Measurements from ENCODE around the gene APOO. TPM values are rescaled to one million over a fixed set of nuclear protein-coding genes. Genes with fewer than 3 reads are reported as not detected.

APOO gene
- total RNA-seq, 1 experiment from 2014 or later = 34.5 TPM

GRCh38 chrX:23902419-23902818 is 5.3 kb downstream of the APOO start:
- no peak overlapping the region for H3K4me3 ChIP-seq (replicated peaks in 1 of 2; ENCODE audit: low read depth in 1 of 2, low read length in 2 of 2)
- H3K36me3 ChIP-seq (ENCODE audit: control insufficient read depth in 1 of 2, insufficient read depth in 2 of 2, low read length in 2 of 2) = no peaks in the 10 kb centered on the region
- ChIA-PET RAD21 (ENCODE audit: low non-redundant PET in 1 of 2, low total read pairs in 2 of 2, uncharacterized antibody in 2 of 2, unreplicated experiment in 2 of 2) (interaction anchor here (1.3 to 2.3 kb wide), 6 partner anchors 95 to 206 kb away, joined by 4 to 10 read pairs (median 6); partner anchors contain the start of genes ACOT9 (in 1 of the 2) and SAT1 (in 1 of the 2)), POLR2A (interaction anchor here (0.6 to 3.0 kb wide), 8 partner anchors 95 to 258 kb away, joined by 3 to 75 read pairs (median 4); partner anchors contain the start of genes PRDX4 and SAT1), CTCF (interaction anchor here (0.9 to 3.9 kb wide), 16 partner anchors 10 to 1917 kb away, joined by 3 to 36 read pairs (median 5); partner anchors contain the start of genes ACOT9 and SAT1)
- peaks cover 43 to 59% of the 10 kb centered on the region in 2 experiments for H3K4me1 ChIP-seq (ENCODE audit: control insufficient read depth in 1 of 2, insufficient read depth in 2 of 2, low read length in 2 of 2)
- intact Hi-C loops (cut with micrococcal nuclease) = loop anchor here (1.0 kb wide), 3 partner anchors 120 to 208 kb away; no protein-coding TSS in a partner anchor
- no TSS peak for BruUV-seq (replicated peaks)
- peak in 2 of 3 experiments; percentile 27 to 54; a peak in 3 of 6 replicates for TF ChIP-seq CTCF (IDR thresholded peaks at IDR 0.05 in 2 of 3, conservative IDR thresholded peaks at IDR 0.05 in 1 of 3; ENCODE audit: borderline replicate concordance in 1 of 3, insufficient read depth in 1 of 3, low read depth in 2 of 3, low read length in 2 of 3)
- no peak for TF ChIP-seq ZBTB33 (IDR thresholded peaks at IDR 0.05; ENCODE audit: extremely low read depth, insufficient replicate concordance, low read length)
- H4K20me1 ChIP-seq (ENCODE audit: insufficient read depth) = no peaks in the 10 kb centered on the region
- ATAC-seq = peak; percentile 37; the same call in 1 of the 2 replicates
- H3K27ac ChIP-seq (ENCODE audit: low read depth, low read length) = peak overlapping the region; percentile 81
- peak overlapping the region; percentile 37; the same call in 1 of the 2 replicates for H3K9ac ChIP-seq (ENCODE audit: low read length)
- H2AFZ ChIP-seq (ENCODE audit: low read depth, low read length, poor library complexity, severe bottlenecking) = no peak overlapping the region
- H3K27me3 ChIP-seq (ENCODE audit: insufficient read depth, low read length) = no peaks in the 10 kb centered on the region
- peak overlapping the region; percentile 62 for H3K4me2 ChIP-seq (ENCODE audit: low read length)
- DNase-seq (ENCODE audit: low read depth, low spot score) = no peak
- peaks cover 22% of the 10 kb centered on the region; the same call in 1 of the 2 replicates for H3K79me2 ChIP-seq (ENCODE audit: insufficient read depth, low read length)
- no peaks in the 10 kb centered on the region for H3K9me3 ChIP-seq (ENCODE audit: control insufficient read depth in 1 of 2, insufficient read depth in 1 of 2, low read depth in 1 of 2, low read length in 2 of 2)
- H3K9me2 ChIP-seq (ENCODE audit: insufficient read depth) = no peaks in the 10 kb centered on the region

Measured in HCT116 (cell line).